IPS-NIHi7 (cell line): ENCODE results near the gene PODXL2.

ENCODE experiments used
- DNase-seq: peaks from one replicate; pipeline ENCODE4 v3.0.0; 2012; ENCODE audit warnings: mixed read lengths; ENCODE audit errors: extremely low spot score

PODXL2 gene

DNA sequence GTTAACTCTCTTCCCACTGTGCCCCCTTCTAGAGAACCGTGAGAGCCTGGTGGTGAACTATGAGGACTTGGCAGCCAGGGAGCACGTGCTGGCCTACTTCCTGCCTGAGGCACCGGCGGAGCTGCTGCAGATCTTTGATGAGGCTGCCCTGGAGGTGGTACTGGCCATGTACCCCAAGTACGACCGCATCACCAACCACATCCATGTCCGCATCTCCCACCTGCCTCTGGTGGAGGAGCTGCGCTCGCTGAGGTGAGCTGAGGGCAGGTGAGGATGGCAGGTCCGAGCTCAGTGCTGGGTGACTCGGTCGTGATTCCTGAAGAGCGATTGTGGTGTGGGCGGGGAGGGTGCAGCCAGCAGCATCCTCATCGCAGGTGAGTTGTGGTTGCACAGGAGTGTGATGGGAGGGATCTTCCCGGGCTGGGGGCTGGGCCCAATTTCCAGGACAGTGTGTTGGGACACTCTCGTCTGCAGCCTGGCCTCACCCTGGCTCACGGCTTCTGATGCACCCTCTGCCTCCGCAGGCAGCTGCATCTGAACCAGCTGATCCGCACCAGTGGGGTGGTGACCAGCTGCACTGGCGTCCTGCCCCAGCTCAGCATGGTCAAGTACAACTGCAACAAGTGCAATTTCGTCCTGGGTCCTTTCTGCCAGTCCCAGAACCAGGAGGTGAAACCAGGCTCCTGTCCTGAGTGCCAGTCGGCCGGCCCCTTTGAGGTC is 22.7 kb upstream of the PODXL2 start:
- DNase-seq: no peak

DNA sequence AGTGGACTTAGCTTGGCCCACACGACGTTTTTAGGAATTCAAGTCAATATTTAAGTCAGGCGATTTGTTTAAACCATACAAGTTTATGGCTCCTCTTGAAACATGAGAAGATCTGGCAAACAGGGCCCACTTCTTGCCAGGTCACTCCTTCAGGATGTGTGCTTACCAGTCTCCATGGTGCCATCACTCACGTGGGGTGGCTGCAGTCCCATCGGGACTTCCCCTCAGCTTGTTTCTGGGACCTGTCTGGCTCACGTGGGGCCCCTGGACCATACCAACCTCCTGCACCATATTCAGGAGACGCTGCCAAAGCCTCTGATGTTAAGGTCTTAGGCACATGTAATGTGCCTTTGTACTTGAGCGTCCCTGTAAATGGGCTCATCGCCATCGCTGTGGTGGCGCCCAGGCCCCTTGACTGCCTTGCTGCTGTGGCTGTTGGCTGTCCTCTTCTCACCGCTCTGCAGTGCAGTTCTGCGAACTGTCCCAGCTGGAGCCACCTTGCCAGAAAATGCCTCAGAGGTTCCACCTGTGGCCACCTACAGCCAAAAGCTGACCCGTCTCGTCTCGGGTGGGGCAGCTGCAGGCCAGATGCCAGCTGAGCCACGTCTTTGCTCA is 21.9 kb upstream of the PODXL2 start:
- no peak for DNase-seq

DNA sequence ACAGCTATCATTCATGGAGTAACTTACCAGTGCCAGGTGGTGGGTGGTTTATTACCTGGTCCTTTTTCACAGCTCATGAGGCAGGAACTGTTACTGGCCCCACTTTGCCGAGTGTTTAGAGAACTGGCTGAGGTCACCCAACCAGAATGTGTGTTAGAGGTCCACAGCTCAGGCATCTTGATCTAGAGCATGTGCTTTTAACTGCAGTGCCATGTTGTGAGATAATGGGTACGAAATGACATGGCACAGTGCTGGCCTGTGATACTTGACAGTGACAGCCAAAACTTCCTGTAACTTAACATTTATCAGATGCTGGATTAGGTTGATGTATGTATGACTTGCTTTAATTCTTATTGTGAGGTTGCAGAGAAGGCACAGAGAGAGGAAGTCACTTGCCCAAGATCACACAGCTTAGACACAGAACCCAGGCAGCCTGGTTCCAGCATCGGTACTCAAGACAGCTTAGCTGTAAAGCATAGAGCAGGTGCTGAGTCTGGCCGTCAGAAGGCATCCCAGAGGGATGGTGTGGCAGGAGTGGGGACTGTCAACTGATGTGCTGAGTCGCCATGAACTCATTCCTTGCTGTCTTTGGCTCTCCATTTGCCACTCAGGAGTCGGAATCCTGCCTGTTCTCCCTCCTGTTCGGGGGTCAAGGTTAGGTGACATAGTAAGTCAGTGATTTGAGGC is 21.2 kb upstream of the PODXL2 start:
- no peak for DNase-seq

DNA sequence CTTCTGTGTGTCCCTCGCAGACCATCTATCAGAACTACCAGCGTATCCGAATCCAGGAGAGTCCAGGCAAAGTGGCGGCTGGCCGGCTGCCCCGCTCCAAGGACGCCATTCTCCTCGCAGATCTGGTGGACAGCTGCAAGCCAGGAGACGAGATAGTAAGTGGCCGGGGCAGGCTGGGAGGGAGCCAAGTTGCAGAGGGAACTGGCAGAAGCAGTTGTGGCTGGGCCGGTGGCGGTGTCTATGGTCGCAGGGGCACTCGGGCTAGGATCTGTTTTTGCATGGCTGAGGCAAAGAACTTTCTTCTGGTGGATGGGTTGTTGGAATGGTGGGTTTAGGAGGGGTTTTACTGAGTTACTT is 20.6 kb upstream of the PODXL2 start:
- no peak for DNase-seq

GRCh38 chr3:127610105-127610504 is 18.9 kb upstream of the PODXL2 start:
- DNase-seq: no peak

- no peak for DNase-seq
Observed at GRCh38 chr3:127611251-127611650, 17.7 kb upstream of the PODXL2 start.

GRCh38 chr3:127612966-127613365 is 16.0 kb upstream of the PODXL2 start:
- no peak for DNase-seq

GRCh38 chr3:127613406-127613805 is 15.6 kb upstream of the PODXL2 start:
- DNase-seq: no peak

- no peak for DNase-seq
Observed at GRCh38 chr3:127614928-127615589, 13.9 kb upstream of the PODXL2 start.

GRCh38 chr3:127615631-127616305 is 13.2 kb upstream of the PODXL2 start:
- no peak for DNase-seq

- no peak for DNase-seq
Observed at GRCh38 chr3:127616836-127617605, 12.0 kb upstream of the PODXL2 start.

DNA sequence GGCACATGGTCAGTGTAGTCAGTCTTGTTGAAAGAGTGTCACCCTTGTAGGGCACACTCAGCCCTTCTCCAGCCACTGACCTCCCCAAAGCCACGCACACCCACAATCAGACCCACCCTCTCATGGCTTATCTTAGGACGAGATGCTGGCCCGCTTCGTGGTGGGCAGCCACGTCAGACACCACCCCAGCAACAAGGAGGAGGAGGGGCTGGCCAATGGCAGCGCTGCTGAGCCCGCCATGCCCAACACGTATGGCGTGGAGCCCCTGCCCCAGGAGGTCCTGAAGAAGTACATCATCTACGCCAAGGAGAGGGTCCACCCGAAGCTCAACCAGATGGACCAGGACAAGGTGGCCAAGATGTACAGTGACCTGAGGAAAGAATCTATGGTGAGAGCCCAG is 10.1 kb upstream of the PODXL2 start:
- DNase-seq: no peak

DNA sequence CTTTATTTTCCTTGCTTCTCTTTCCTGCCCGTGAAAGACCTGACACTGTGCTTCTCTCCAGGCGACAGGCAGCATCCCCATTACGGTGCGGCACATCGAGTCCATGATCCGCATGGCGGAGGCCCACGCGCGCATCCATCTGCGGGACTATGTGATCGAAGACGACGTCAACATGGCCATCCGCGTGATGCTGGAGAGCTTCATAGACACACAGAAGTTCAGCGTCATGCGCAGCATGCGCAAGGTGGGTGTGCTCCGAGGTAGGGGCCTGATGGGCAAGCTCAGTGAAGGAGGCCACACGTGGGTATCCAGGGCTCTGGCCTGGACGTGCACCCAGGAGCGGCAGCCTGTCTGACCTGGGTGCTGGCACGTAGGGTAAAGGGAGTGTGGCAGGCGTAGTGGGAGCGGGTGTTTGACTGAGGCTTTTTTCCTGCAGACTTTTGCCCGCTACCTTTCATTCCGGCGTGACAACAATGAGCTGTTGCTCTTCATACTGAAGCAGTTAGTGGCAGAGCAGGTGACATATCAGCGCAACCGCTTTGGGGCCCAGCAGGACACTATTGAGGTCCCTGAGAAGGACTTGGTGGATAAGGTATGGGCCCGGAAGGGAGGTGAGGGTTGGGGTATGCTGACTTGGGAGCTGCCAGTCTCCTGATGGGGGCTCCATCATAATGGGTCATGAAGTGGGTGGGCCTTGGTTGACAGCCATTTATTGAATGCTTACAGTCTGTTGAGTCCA is 8.2 kb upstream of the PODXL2 start:
- DNase-seq: no peak

GRCh38 chr3:127622031-127622430 is 7.0 kb upstream of the PODXL2 start:
- no peak for DNase-seq

DNA sequence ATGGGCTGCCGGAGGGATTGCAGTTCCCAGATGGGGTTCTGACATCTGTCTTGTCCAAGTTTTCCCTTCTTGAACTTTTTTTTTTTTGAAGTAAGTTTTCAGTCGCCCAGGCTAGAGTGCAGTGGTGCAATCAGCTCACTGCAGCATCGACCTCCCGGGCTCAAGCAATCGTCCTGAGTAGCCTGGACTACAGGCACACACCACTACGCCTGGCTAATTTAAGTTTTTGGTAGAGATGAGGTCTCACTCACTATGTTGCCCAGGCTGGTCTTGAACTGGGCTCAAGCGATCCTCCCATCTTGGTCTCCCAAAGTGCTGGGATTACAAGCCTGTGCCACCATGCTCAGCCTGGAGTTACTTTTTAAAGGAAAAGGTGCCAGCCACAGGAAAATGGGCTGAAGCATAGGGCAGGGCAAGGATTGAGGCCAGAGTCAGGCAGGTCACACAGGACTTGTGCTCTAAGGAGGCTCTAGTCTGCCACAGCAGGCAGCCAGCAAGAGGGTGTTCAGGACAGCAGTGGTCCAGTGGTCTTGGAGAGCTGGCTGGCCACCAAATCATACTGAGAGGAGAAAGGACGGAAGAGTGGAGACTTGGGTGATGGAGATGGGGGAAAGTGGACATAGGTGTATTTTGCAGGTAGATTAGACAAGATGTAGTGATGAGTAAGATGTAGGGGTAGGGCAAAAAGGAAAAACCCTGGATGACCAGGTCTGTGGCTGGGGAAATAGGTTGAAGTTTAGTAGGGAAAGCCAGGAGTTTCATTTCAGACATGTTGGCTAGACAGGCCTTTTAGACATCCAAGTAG is 6.0 kb upstream of the PODXL2 start:
- DNase-seq: no peak

DNA sequence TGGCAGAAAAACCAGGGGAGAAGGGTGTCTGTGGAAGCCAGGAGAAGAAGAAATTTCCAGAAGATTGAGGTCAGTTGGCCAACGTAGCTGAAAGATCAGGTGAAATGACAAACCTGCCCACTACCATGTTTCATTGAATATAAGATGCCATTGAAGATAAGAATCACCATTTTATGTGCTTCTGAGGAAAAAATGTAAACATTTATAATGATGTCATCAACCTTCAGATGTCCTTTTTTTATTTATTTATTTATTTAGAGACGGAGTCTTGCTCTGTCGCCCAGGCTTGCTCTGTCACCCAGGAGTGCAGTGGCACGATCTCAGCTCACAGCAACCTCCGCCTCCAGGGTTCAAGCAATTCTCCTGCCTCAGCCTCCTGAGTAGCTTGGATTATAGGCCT is 4.9 kb upstream of the PODXL2 start:
- DNase-seq: no peak

DNA sequence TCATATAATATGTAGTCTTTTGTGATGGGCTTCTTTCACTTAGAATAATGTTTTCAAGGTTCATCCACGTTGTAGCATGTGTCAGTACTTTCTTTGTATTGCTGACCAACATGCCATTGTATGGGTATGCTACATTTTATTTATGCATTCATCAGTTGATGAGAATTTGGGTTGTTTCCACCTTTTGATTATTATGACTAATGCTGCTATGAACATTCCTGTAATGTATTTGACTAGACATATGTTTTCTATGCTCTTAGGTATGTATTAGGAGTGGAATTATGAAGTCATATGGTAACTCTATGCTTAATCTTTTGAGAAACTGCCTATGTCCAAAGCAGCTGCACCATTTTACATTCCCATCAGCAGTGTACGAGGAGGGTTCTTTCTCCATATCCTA is 3.2 kb upstream of the PODXL2 start:
- no peak for DNase-seq

DNA sequence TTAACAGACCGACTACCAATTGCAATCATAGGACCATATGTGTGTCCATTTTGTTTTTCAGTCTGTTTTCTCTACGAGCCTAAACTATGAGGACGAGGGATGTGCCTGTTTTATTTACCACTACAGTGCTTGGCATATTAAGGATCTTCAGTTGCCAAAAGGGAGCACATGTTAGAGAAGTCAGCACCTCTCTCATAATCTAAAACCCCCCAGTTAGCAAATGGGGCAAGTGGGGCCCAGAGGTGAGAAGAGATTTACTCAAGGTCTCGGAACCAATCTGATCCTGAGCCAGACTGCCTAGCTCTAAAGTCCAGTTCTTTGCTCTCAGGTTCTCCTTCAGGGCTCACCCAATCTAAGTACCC is 578 bp upstream of the PODXL2 start:
- no peak for DNase-seq

GRCh38 chr3:127629467-127630403 is 750 bp downstream of the PODXL2 start:
- DNase-seq: no peak
